Nephron (organoid): ENCODE measurements around the gene SORD.

Experiments
- H3K27ac Mint-ChIP-seq, 3 experiments: 2 replicates each; pipeline ENCODE4 v1.8.0; 2020; ENCODE audit warnings: mixed read lengths in 3 of 3, mild to moderate bottlenecking in 2 of 3, moderate library complexity in 1 of 3
- H3K27me3 Mint-ChIP-seq: 2 replicates; pipeline ENCODE4 v1.8.0; 2021; ENCODE audit warnings: low read depth, mild to moderate bottlenecking, moderate library complexity, mixed read lengths
- H3K36me3 Mint-ChIP-seq: 2 replicates; pipeline ENCODE4 v1.8.0; 2020; ENCODE audit warnings: low read depth, mixed read lengths
- H3K4me1 Mint-ChIP-seq: 2 replicates; pipeline ENCODE4 v1.8.0; 2020; ENCODE audit warnings: mixed read lengths
- H3K4me3 Mint-ChIP-seq, 3 experiments: 2 replicates each; pipeline ENCODE4 v1.8.0; 2020; ENCODE audit warnings: mild to moderate bottlenecking in 3 of 3, mixed read lengths in 3 of 3, moderate library complexity in 2 of 3
- H3K9me3 Mint-ChIP-seq: 2 replicates; pipeline ENCODE4 v1.8.0; 2020; ENCODE audit warnings: mixed read lengths
- CTCF ChIP-seq, 3 experiments: fragments of 200-600 bp; sonication (generic); IDR thresholded peaks; one replicate each; pipeline ENCODE4 v1.5.0; 2021; ENCODE audit warnings: antibody characterized with exemption in 3 of 3; ENCODE audit not compliant: unreplicated experiment in 3 of 3

Gene SORD

GRCh38 chr15:45105586-45105985, 82.6 kb downstream of the SORD start:
- Mint-ChIP-seq H3K9me3 (no peaks in the 10 kb centered on the region), H3K27ac (no peak overlapping the region), H3K27me3 (peaks cover 70% of the 10 kb centered on the region), H3K36me3 (no peaks in the 10 kb centered on the region), H3K4me1 (no peaks in the 10 kb centered on the region), H3K4me3 (no peak overlapping the region)
- TF ChIP-seq CTCF (IDR thresholded peaks at IDR 0.05; ENCODE audit: unreplicated experiment in 3 of 3) = no peak

- H3K4me1 Mint-ChIP-seq = no peaks in the 10 kb centered on the region
These were observed 83.2 kb downstream of the SORD start for GRCh38 chr15:45106002-45106790.

GRCh38 chr15:45107941-45108630, 85.1 kb downstream of the SORD start:
- peaks cover 81% of the 10 kb centered on the region for H3K27me3 Mint-ChIP-seq
- H3K4me1 Mint-ChIP-seq = peaks cover 6% of the 10 kb centered on the region
- H3K9me3 Mint-ChIP-seq = no peaks in the 10 kb centered on the region
- H3K4me3 Mint-ChIP-seq = no peak overlapping the region
- H3K27ac Mint-ChIP-seq = no peak overlapping the region
- no peaks in the 10 kb centered on the region for H3K36me3 Mint-ChIP-seq
- no peak for TF ChIP-seq CTCF (IDR thresholded peaks at IDR 0.05; ENCODE audit: unreplicated experiment in 3 of 3)

More at GRCh38 chr15:45106002-45106790, 83.2 kb downstream of the SORD start:
- Mint-ChIP-seq H3K27me3 (peaks cover 67% of the 10 kb centered on the region), H3K27ac (no peak overlapping the region), H3K4me3 (no peak overlapping the region), H3K9me3 (no peaks in the 10 kb centered on the region), H3K36me3 (no peaks in the 10 kb centered on the region)
- no peak for TF ChIP-seq CTCF (IDR thresholded peaks at IDR 0.05; ENCODE audit: unreplicated experiment in 3 of 3)

DNA sequence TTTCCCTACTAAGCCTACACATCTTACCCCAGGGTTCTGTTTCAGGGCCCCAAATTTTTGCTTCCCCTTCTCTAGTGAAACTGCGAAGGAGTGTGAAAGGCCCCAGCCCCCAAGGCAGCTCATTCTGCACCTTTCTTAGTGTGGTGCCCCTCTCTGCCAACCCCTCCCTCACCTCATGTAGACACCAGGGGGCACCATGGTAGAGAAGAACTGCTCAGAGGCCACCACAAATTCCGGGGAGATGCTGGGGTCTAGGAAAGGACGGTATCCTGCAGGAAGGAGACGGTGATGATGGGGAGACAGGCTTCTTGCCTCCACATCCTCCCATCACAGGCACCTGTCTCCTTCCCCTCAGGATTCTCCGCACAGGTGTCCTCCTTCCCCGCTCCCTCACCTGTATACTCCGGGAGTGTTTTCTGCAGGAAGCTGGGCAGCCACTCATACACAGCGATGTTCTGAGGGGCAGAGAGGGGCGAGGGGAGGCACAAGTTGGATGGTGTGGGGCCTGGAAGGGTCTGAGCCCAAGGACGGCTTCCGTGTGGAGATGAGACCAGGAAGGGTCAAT, 87.3 kb downstream of the SORD start:
- Mint-ChIP-seq H3K27me3 (peaks cover 87% of the 10 kb centered on the region), H3K4me1 (peaks cover 6% of the 10 kb centered on the region), H3K9me3 (no peaks in the 10 kb centered on the region), H3K4me3 (no peak overlapping the region), H3K36me3 (no peaks in the 10 kb centered on the region), H3K27ac (no peak overlapping the region)
- TF ChIP-seq CTCF (IDR thresholded peaks at IDR 0.05; ENCODE audit: unreplicated experiment in 3 of 3) = no peak

DNA sequence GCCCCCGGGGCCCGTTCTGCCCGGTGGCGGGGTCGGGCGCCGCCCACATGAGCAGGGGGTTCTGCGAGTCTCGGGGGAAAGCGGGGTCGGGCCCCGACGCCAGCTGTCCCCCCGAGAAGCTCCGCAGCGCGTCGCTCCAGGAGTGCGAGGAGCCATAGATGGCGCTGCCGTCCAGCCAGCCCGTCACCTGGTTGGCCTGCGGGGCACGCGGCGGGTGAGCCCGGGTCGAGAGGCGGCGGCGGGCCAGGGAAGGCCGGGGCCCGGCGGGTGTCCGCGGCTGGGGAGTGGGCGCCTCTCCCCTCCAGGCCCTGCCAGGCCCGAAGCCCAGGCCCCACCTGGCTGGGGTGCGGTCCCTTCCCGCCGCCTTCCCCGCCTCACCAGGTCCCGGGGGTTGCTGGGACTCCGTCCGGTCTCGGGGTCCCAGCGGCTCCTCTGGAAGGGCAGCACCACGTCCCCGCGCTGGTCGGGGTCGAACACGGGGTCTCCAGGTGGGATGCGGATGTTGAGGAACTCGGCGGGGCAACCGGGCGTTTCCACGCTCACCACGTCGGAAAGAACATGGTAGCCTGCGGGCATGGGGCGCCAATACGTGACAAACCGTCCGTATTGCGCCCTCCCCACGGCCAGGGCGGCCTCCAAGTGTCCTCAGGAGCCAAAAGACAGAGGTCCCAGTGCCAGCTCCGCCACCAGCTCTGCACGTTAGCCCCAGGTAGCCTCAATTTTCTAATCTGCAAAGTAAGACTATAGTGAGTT, 88.6 kb downstream of the SORD start:
- peaks cover 6% of the 10 kb centered on the region for H3K4me1 Mint-ChIP-seq
- no peaks in the 10 kb centered on the region for H3K9me3 Mint-ChIP-seq
- H3K36me3 Mint-ChIP-seq = no peaks in the 10 kb centered on the region
- TF ChIP-seq CTCF (IDR thresholded peaks at IDR 0.05; ENCODE audit: unreplicated experiment in 3 of 3) = no peak
- peak overlapping the region in 2 of 3 experiments; percentile 26 to 62 for H3K4me3 Mint-ChIP-seq
- H3K27ac Mint-ChIP-seq = no peak overlapping the region
- H3K27me3 Mint-ChIP-seq = peaks cover 89% of the 10 kb centered on the region
